ENCODE measurements around the gene EPB41. TPM values are rescaled to one million over a fixed set of nuclear protein-coding genes. Genes with fewer than 3 reads are reported as not detected.

The EPB41 gene
- total and polyA plus RNA-seq, 9 of the 15 experiments (the other 6 are each of a cell fraction or from before 2014, with no cell fraction given) = 3.7 to 213 (median 141) TPM

GRCh38 chr1:29156543-29157268 lies 242.3 kb downstream of the EPB41 start (continued):
- TF ChIP-seq HMBOX1 (IDR thresholded peaks at IDR 0.05) = peak; percentile 99
- TF ChIP-seq GTF3C2 (IDR thresholded peaks at IDR 0.05; ENCODE audit: borderline replicate concordance, extremely low read depth, insufficient read length) = no peak
- peak; percentile 63; the same call in 1 of the 2 replicates for TF ChIP-seq ZNF274 (IDR thresholded peaks at IDR 0.05; ENCODE audit: borderline replicate concordance, low read depth, low read length)
- TF ChIP-seq TCF15 (CRISPR knock-in tag; IDR thresholded peaks at IDR 0.05) = no peak
- TF ChIP-seq PHF8 (IDR thresholded peaks at IDR 0.05; ENCODE audit: borderline replicate concordance, low read length) = no peak
- TF ChIP-seq CHD2 (IDR thresholded peaks at IDR 0.05; ENCODE audit: low read depth, low read length) = 0 out of 2 replicates have a peak, but pooled peaks have one; percentile 17
- TF ChIP-seq BRF2 (IDR thresholded peaks at IDR 0.05; ENCODE audit: borderline replicate concordance, insufficient read depth, insufficient read length) = no peak
- no peak; a peak in 1 of 4 replicates for TF ChIP-seq KDM4B (IDR thresholded peaks at IDR 0.05; ENCODE audit: borderline replicate concordance in 2 of 2, low read depth in 1 of 2)
- no peak for TF ChIP-seq ARHGAP35 (IDR thresholded peaks at IDR 0.05; ENCODE audit: partially characterized antibody)
- peak in 1 of 2 experiments; percentile 94; a peak in 2 of 4 replicates for TF ChIP-seq HDAC1 (IDR thresholded peaks at IDR 0.05)
- no peak for TF ChIP-seq KLF13 (tag; IDR thresholded peaks at IDR 0.05; ENCODE audit: borderline replicate concordance, low read depth)
- TF ChIP-seq HBP1 (CRISPR knock-in tag; IDR thresholded peaks at IDR 0.05) = peak; percentile 60; the same call in 1 of the 2 replicates
- TF ChIP-seq ZNF232 (CRISPR knock-in tag; IDR thresholded peaks at IDR 0.05) = no peak
- peak; percentile 98 for TF ChIP-seq NBN (IDR thresholded peaks at IDR 0.05; ENCODE audit: low read depth)
- no peak for TF ChIP-seq ZNF717 (CRISPR knock-in tag; IDR thresholded peaks at IDR 0.05)
- TF ChIP-seq NONO (IDR thresholded peaks at IDR 0.05; ENCODE audit: low read depth in 2 of 2, low read length in 1 of 2) = peak in 1 of 2 experiments; percentile 68; a peak in 1 of 4 replicates
- no peak for TF ChIP-seq ZBTB34 (CRISPR knock-in tag; IDR thresholded peaks at IDR 0.05)
- no peak for TF ChIP-seq KLF10 (CRISPR knock-in tag; IDR thresholded peaks at IDR 0.05)
